Activated CD4-positive, alpha-beta T cell treated with anti-CD3 and anti-CD28 coated beads, Interleukin-2, amount 50 U/mL, for 16 hours (primary cell): ENCODE data around the gene SH3PXD2A.

Experiments used
- DNase-seq: peaks from one replicate; pipeline ENCODE4 v3.0.0-alpha.2; 2020

The SH3PXD2A gene

GRCh38 chr10:103699611-103700435 is 155.6 kb downstream of the SH3PXD2A start:
- no peak for DNase-seq

GRCh38 chr10:103698266-103698665 is 157.1 kb downstream of the SH3PXD2A start:
- DNase-seq, result no peak

- DNase-seq, result no peak
Measured at GRCh38 chr10:103697787-103698186, 157.6 kb downstream of the SH3PXD2A start.

- peak; percentile 92 for DNase-seq
Measured at GRCh38 chr10:103696411-103697145, 158.8 kb downstream of the SH3PXD2A start.

GRCh38 chr10:103696094-103696410 is 159.3 kb downstream of the SH3PXD2A start:
- DNase-seq, result no peak

GRCh38 chr10:103695584-103696005 is 159.8 kb downstream of the SH3PXD2A start:
- no peak for DNase-seq

GRCh38 chr10:103693812-103694205 is 161.6 kb downstream of the SH3PXD2A start:
- no peak for DNase-seq

GRCh38 chr10:103692952-103693811 is 162.2 kb downstream of the SH3PXD2A start:
- DNase-seq, result no peak

GRCh38 chr10:103692436-103692951 is 162.9 kb downstream of the SH3PXD2A start:
- DNase-seq, result no peak

GRCh38 chr10:103691723-103692435 is 163.5 kb downstream of the SH3PXD2A start:
- DNase-seq, result no peak

GRCh38 chr10:103691267-103691666 is 164.1 kb downstream of the SH3PXD2A start:
- no peak for DNase-seq

GRCh38 chr10:103690281-103690680 is 165.1 kb downstream of the SH3PXD2A start:
- DNase-seq, result no peak

GRCh38 chr10:103688491-103688890 is 166.9 kb downstream of the SH3PXD2A start:
- no peak for DNase-seq

GRCh38 chr10:103687718-103688117 is 167.7 kb downstream of the SH3PXD2A start:
- DNase-seq, result no peak

- no peak for DNase-seq
Measured at GRCh38 chr10:103687172-103687571, 168.2 kb downstream of the SH3PXD2A start.

- DNase-seq, result peak; percentile 74
Measured at GRCh38 chr10:103685880-103686669, 169.3 kb downstream of the SH3PXD2A start.

- no peak for DNase-seq
Measured at GRCh38 chr10:103683851-103684250, 171.5 kb downstream of the SH3PXD2A start.

GRCh38 chr10:103682631-103683030 is 172.7 kb downstream of the SH3PXD2A start:
- no peak for DNase-seq

- DNase-seq, result no peak
Measured at GRCh38 chr10:103681617-103682399, 173.6 kb downstream of the SH3PXD2A start.

GRCh38 chr10:103680869-103681236 is 174.5 kb downstream of the SH3PXD2A start:
- DNase-seq, result no peak
